ENCODE data around the gene EIF5B. TPM values are rescaled to one million over a fixed set of nuclear protein-coding genes. Genes with fewer than 3 reads are reported as not detected.

Gene EIF5B
- total RNA-seq, 1 experiment from 2014 or later: 58.1 TPM

GRCh38 chr2:99422599-99422998 is 85.4 kb downstream of the EIF5B start:
- Mint-ChIP-seq H3K4me3 (no peak overlapping the region), H3K27ac (no peak overlapping the region), H3K9me3 (no peaks in the 10 kb centered on the region), H3K36me3 (ENCODE audit: insufficient read depth in 1 of 3, low read depth in 3 of 3) (peaks cover 22 to 77% (median 63%) of the 10 kb centered on the region in 3 experiments; a peak in 6 of 7 replicates), H3K27me3 (ENCODE audit: low read depth) (no peaks in the 10 kb centered on the region), H3K4me1 (no peaks in the 10 kb centered on the region)
- Histone ChIP-seq H3K9ac (ENCODE audit: extremely low read depth, insufficient read length, low read length) (no peak overlapping the region), H4K5ac (ENCODE audit: insufficient read length, low read depth, low read length) (no peak overlapping the region), H3K4ac (ENCODE audit: low read depth, low read length) (no peak overlapping the region), H3K14ac (ENCODE audit: insufficient read depth, low read length) (no peak overlapping the region), H2AK5ac (ENCODE audit: insufficient read length, low read length) (no peak overlapping the region), H4K91ac (ENCODE audit: insufficient read length, low read depth, low read length) (no peak overlapping the region), H4K8ac (replicated peaks; ENCODE audit: insufficient read length, low read depth, low read length) (no peak overlapping the region), H3K18ac (ENCODE audit: insufficient read length, low read depth, low read length) (no peak overlapping the region), H3K4me1 (ENCODE audit: insufficient read depth, low read length) (no peaks in the 10 kb centered on the region), H2BK12ac (ENCODE audit: insufficient read length, low read depth, low read length) (no peak overlapping the region), H3T11ph (ENCODE audit: low read length) (no peak overlapping the region), H3K56ac (ENCODE audit: insufficient read length, low read depth, low read length) (no peak overlapping the region), H4K20me1 (ENCODE audit: control insufficient read depth, insufficient read depth, insufficient read length) (no peaks in the 10 kb centered on the region), H2BK15ac (ENCODE audit: low read depth, low read length) (no peak overlapping the region), H2AFZ (ENCODE audit: low read length) (no peak overlapping the region), H2BK5ac (ENCODE audit: insufficient read length, low read length) (no peak overlapping the region), H3K4me2 (ENCODE audit: insufficient read depth, insufficient read length, low read length) (no peak overlapping the region), H3K23me2 (ENCODE audit: insufficient read length, low read depth, low read length, poor library complexity, severe bottlenecking) (no peaks in the 10 kb centered on the region), H3K27ac (ENCODE audit: insufficient read length, low read depth, low read length) (no peak overlapping the region), H3K9me3 (ENCODE audit: control insufficient read depth, low read depth, low read length) (no peaks in the 10 kb centered on the region), H3K23ac (ENCODE audit: insufficient read length, low read depth, low read length) (no peak overlapping the region), H2BK20ac (ENCODE audit: low read depth, low read length, poor library complexity, severe bottlenecking) (no peak overlapping the region), H2BK120ac (ENCODE audit: low read depth, low read length, poor library complexity, severe bottlenecking) (no peak overlapping the region), H3K79me1 (ENCODE audit: insufficient read depth, low read depth, low read length, poor library complexity, severe bottlenecking) (no peaks in the 10 kb centered on the region), H3K27me3 (ENCODE audit: insufficient read depth, low read length) (no peaks in the 10 kb centered on the region), H3K79me2 (ENCODE audit: insufficient read depth, low read length) (no peaks in the 10 kb centered on the region)
- TF ChIP-seq CTCF (conservative IDR thresholded peaks at IDR 0.05): no peak
- WGBS (ENCODE audit: extremely low coverage, insufficient read length, low lambda C conversion rate): no CpG with 5 or more reads among the region's 3 CpGs
- DNase-seq: no peak
